Lung (tissue), 12 donors: ENCODE data around the gene SMYD4. TPM values are rescaled to one million over a fixed set of nuclear protein-coding genes. Genes with fewer than 3 reads are reported as not detected.

ENCODE experiments used
- ATAC-seq: fragments of 200-7000 bp; cut with Tn5 transposase; one replicate; pipeline ENCODE4 v1.9.1; 2020; ENCODE audit warnings: moderate number of reproducible peaks; ENCODE audit not compliant: insufficient read depth, low FRiP score
- DNase-seq, 3 donors: peaks; one replicate each; pipeline ENCODE4 v3.0.0-alpha.2; 2013 to 2017
- H3K27ac ChIP-seq, 2 donors: one replicate each; pipeline ENCODE4 v1.5.1; 2013; ENCODE audit warnings: mild to moderate bottlenecking in 2 of 2, moderate library complexity in 2 of 2, control low read depth in 1 of 2, inconsistent platforms in 1 of 2, low read depth in 1 of 2, low read length in 1 of 2
- H3K27me3 ChIP-seq, 3 donors: one replicate each; pipeline ENCODE4 v1.5.1; 2013; ENCODE audit warnings: low read length in 2 of 3; ENCODE audit not compliant: control insufficient read depth in 3 of 3, insufficient read depth in 3 of 3
- H3K36me3 ChIP-seq, 4 donors: one replicate each; pipeline ENCODE4 v1.5.1; 2013; ENCODE audit warnings: low read length in 4 of 4, mild to moderate bottlenecking in 1 of 4, moderate library complexity in 1 of 4; ENCODE audit not compliant: control insufficient read depth in 4 of 4, insufficient read depth in 4 of 4
- H3K4me1 ChIP-seq, 5 donors: one replicate each; pipeline ENCODE4 v1.5.1; 2013; ENCODE audit warnings: low read length in 5 of 5, mild to moderate bottlenecking in 2 of 5, moderate library complexity in 1 of 5; ENCODE audit not compliant: control insufficient read depth in 5 of 5, insufficient read depth in 5 of 5
- H3K4me3 ChIP-seq: one replicate; pipeline ENCODE4 v1.5.1; 2013; ENCODE audit warnings: mild to moderate bottlenecking, control low read depth, moderate library complexity
- H3K9ac ChIP-seq, 2 donors: one replicate each; pipeline ENCODE4 v1.5.1; 2013; ENCODE audit warnings: low read length in 2 of 2, control low read depth in 1 of 2; ENCODE audit not compliant: insufficient read depth in 1 of 2
- H3K9me3 ChIP-seq, 4 donors: one replicate each; pipeline ENCODE4 v1.5.1; 2013; ENCODE audit warnings: low read length in 3 of 4, mild to moderate bottlenecking in 1 of 4, moderate library complexity in 1 of 4; ENCODE audit not compliant: control insufficient read depth in 4 of 4, insufficient read depth in 3 of 4
- WGBS, 2 donors: extraction: QIAGEN DNeasy Blood & Tissue Kit; methylation state at CpG; one replicate each; pipeline ENCODE4 v1.1.7; 2013; 5-methylcytosine and 5-hydroxymethylcytosine counted together
- polyA plus RNA-seq, 2 donors: library from polyadenylated mRNA; stranded (reverse); fragments of 200-250 nt; gene quantifications; one replicate each; pipeline ENCODE4 v1.2.1, GENCODE V29; 2013
- total RNA-seq, 2 donors: library from RNA; depleted of rRNA in 1 of 2; stranded (reverse); fragments of >200 nt in 1 of 2; gene quantifications; one replicate each; pipeline ENCODE4 v1.2.1, GENCODE V29; 2014 to 2021
- TF ChIP-seq, protein P1 (sequence below): IDR thresholded peaks from 2 replicates; pipeline ENCODE4 v1.5.1; 2012; ENCODE audit warnings: mild to moderate bottlenecking; ENCODE audit errors: control extremely low read depth, extremely low read depth
- donor health status: control.
- donor health status: control.
- donor health status: Bipolar disorder and iron deficiency.
- donor health status: healthy.
- donor health status: DM: yes; HTN: yes; CAD: no.

Gene SMYD4
- total and polyA plus RNA-seq, 4 donors = 7.5 to 18.2 (median 11.2) TPM

DNA sequence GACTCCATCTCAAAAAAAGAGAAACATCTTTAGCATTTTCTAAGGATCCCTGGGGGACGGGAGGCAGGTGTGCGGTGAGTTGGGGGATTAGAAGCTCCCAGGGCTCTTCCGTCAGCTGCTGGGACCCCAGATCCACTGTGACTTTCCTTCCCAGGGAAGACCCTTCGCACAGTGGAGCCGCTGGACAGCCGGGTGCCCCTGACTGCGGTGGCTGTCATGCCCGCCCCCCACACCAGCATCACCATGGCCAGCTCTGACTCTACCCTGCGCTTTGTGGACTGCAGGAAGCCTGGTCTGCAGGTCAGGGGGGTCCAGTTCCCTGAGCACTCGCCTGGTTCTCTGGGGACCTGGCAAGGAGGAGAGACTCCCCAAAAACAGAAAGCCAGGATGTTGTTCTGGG, 94.3 kb downstream of the SMYD4 start:
- WGBS, 2 donors = 98% methylated on average over 10 of the region's 10 CpGs
- DNase-seq (no peak), ATAC-seq (no peak)
- Histone ChIP-seq H3K27me3 (no peaks in the 10 kb centered on the region), H3K4me3 (no peak overlapping the region), H3K36me3 (peaks cover 0 to 57% (median 9%) of the 10 kb centered on the region in 4 donors), H3K4me1 (peaks cover 0 to 11% (median 4%) of the 10 kb centered on the region in 5 donors), H3K27ac (no peak overlapping the region), H3K9ac (no peak overlapping the region), H3K9me3 (no peaks in the 10 kb centered on the region)
- TF ChIP-seq, protein P1, sequence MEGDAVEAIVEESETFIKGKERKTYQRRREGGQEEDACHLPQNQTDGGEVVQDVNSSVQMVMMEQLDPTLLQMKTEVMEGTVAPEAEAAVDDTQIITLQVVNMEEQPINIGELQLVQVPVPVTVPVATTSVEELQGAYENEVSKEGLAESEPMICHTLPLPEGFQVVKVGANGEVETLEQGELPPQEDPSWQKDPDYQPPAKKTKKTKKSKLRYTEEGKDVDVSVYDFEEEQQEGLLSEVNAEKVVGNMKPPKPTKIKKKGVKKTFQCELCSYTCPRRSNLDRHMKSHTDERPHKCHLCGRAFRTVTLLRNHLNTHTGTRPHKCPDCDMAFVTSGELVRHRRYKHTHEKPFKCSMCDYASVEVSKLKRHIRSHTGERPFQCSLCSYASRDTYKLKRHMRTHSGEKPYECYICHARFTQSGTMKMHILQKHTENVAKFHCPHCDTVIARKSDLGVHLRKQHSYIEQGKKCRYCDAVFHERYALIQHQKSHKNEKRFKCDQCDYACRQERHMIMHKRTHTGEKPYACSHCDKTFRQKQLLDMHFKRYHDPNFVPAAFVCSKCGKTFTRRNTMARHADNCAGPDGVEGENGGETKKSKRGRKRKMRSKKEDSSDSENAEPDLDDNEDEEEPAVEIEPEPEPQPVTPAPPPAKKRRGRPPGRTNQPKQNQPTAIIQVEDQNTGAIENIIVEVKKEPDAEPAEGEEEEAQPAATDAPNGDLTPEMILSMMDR = no peak

DNA sequence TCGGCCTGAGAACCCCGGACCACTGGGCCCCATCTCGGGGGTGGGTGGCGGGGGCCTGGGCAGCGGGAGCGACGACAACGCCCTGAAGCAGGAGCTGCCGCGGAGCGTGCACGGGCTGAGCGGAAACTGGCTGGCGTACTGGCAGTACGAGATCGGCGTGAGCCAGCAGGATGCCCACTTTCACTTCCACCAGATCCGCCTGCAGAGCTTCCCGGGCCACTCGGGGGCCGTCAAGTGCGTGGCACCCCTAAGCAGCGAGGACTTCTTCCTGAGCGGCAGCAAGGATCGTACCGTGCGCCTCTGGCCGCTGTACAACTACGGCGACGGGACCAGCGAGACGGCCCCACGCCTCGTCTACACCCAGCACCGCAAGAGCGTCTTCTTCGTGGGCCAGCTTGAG, 95.9 kb downstream of the SMYD4 start:
- no peaks in the 10 kb centered on the region for H3K9me3 ChIP-seq
- no peak overlapping the region for H3K27ac ChIP-seq
- H3K4me3 ChIP-seq = no peak overlapping the region
- WGBS, 2 donors = 95 to 97% methylated on average over 38 of the region's 38 CpGs
- TF ChIP-seq, protein P1 = no peak
- H3K27me3 ChIP-seq = no peaks in the 10 kb centered on the region
- peaks cover 0 to 62% (median 9%) of the 10 kb centered on the region in 4 donors for H3K36me3 ChIP-seq
- DNase-seq (no peak), ATAC-seq (no peak)
- no peak overlapping the region for H3K9ac ChIP-seq
- H3K4me1 ChIP-seq = peaks cover 0 to 16% (median 4%) of the 10 kb centered on the region in 5 donors

DNA sequence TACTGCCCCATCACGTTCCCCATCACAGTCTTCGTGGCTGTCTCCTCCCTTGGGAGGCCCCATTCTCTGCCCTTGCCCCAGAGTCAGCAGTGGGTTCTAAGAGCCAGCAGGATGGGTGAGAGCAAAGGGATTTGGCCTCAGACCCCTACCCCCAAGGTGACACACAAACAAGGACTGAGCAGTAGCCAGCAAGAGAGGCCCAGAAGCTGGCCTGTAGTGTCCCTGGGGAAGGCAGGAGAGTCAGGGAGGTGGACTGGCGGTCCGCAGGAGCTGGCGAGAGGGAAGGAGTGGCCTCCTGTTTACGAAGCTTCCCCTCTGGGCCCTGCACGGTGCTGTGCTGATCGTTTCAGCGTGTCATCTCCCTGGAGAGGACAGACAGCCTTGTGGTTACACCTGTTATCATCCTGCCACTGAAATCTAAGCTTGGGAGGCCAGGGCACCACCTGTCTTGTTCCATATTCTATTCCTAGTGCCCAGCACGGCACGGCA, 96.8 kb downstream of the SMYD4 start:
- Histone ChIP-seq H3K27me3 (no peaks in the 10 kb centered on the region), H3K4me1 (peaks cover 0 to 16% (median 4%) of the 10 kb centered on the region in 5 donors), H3K27ac (no peak overlapping the region), H3K4me3 (no peak overlapping the region), H3K9me3 (no peaks in the 10 kb centered on the region), H3K9ac (no peak overlapping the region), H3K36me3 (peaks cover 0 to 64% (median 8%) of the 10 kb centered on the region in 4 donors)
- DNase-seq (no peak), ATAC-seq (no peak)
- TF ChIP-seq, protein P1 = no peak
- 85 to 86% methylated on average over 11 of the region's 11 CpGs for WGBS, 2 donors
